Germinal center (tissue), 1 donor: ENCODE measurements around the gene F8.
A peak's percentile ranks its signal among the peaks of the same experiment; 100 is the strongest.
"Not testable (repeated sequence)": the region's sequence is repeated elsewhere in the genome, so short reads cannot be mapped to it uniquely, and the experiment has no call there.

Source experiments
- DNase-seq: peaks from one replicate; pipeline ENCODE4 v3.0.0; 2012; ENCODE audit warnings: mixed read lengths, low spot score

The F8 gene

DNA sequence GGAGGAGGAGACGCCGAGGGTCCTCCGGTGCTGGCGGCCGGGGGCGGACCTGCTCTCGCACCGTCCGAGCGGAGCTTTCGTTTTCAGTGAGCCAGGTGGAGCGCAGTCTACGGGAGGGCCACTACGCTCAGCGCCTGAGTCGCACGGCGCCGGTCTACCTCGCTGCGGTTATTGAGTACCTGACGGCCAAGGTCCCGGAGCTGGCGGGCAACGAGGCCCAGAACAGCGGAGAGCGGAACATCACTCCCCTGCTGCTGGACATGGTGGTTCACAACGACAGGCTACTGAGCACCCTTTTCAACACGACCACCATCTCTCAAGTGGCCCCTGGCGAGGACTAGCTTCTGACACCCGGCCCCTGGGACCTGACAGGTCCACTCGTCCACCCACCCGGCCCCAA is 137.5 kb downstream of the F8 start:
- not testable (repeated sequence) for DNase-seq

DNA sequence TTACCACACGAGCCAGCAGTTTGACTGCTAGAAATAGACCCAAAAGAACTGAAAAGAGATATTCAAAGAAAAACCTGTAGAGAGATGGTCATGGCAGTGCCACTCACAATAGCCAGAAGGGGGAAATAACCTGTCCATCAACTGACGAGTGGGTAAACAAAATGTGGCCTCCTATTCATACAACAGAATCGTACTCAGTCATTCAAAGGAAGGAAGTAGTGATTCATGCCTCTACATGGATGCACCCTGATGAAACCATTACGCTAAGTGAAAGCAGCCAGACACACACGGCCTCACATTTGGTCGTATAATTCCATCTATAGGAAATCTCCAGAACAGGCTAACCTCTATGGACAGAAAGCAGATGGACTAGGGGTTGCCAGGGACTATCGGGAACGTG is 138.5 kb downstream of the F8 start:
- DNase-seq: not testable (repeated sequence)

DNA sequence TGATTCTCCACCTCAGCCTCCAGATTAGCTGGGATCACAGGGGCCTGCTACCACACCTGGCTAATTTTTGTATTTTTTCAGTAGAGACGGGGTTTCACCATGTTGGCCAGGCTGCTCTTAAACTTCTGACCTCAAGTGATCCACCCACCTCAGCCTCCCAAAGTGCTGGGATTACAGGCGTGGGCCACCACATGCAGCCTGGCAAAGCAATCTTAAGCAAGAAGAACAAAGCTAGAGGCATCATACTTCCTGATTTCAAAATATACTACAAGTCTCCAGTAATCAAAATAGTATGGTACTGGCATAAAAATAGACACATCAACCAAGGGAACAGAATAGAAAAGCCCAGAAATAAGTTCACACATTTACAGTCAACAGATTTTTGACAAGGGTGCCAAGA is 149.2 kb downstream of the F8 start:
- no peak for DNase-seq

DNA sequence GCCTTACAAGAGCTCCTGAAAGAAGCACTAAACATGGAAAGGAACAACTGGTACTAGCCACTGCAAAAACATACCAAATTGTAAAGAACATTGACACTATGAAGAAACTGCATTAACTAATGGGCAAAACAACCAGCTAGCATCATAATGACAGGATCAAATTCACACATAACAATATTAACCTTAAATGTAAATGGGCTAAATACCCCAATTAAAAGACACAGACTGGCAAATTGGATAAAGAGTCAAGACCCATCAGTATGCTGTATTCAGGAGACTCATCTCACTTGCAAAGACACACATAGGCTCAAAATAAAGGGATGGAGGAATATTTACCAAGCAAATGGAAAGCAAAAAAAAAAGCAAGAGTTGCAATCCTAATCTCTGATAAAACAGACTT is 154.0 kb downstream of the F8 start:
- DNase-seq: not testable (repeated sequence)

GRCh38 chrX:154855256-154855655 is 167.3 kb downstream of the F8 start:
- no peak for DNase-seq

GRCh38 chrX:154850957-154851611 is 171.4 kb downstream of the F8 start:
- DNase-seq: no peak

- DNase-seq: peak; percentile 27
Measured at GRCh38 chrX:154840856-154841255, 181.7 kb downstream of the F8 start.

DNA sequence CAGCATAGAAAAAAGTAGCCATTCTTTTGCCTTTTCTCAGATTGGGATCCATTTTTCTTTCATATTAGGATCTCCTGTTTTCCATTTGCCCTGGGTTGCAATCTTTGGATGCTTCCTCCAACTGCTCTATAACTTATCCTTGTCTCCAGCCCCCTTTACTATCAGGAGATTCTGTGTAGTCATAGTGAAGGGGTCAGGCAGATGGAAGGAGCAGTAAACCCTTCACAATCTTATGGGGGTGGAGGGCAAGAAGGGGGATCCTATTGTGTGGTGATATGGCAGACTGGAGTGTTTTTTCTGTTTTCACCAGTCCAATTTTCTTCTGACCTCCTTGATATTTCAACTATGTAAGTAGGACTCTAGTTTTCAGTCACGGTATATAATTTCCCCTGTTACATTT is 186.4 kb downstream of the F8 start:
- DNase-seq: no peak

DNA sequence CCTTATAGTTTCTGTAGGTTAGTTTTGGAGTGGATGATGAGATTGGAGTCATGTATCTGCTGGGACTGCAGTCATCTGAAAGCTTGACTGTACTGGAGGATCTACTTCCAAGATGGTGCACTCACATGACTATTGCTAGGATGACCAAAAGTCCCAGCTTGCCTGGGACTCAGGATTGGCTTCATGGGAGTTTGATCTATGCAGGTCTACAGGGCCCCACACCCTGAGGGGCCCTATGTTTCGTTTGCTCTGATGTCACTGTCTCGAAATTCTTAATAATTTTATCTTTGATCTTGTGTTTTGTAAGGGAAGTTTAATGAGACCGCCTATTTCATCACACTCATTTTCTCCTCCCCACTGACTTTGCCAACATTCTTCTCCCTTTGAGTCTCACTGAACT is 188.0 kb downstream of the F8 start, which contains the start of gene SMIM9:
Gene SMIM9 (minus strand): TSS at position 101 of the 400 bp plus-strand sequence. CDS start 3,806 bp downstream, outside the sequence.
- DNase-seq: no peak

GRCh38 chrX:154833746-154834274 is 188.7 kb downstream of the F8 start:
- DNase-seq: no peak

DNA sequence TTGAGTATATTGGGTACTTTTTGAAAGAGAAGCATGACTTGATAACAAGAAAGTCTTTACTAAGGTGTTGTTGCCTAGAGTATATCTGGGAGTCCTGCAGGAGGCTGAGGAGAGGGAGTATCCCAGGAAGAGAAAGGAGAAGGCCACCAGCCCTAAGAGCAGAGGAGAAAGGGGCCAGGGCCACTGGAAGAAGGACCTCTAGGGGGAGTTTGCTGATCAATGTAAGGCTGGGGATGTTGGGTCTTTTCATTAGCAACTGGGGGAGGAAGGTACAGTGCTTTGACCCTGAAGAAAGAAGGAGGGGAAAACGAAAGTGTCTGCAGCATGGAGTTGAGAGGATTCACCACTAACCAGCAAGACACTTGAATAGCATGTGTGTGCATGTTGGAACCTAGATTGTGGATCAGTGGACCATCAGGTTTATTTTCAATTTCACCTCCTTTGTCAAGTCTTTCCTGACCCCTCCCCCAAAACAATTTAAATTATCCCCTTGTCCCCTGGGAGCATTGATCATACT is 192.5 kb downstream of the F8 start:
- no peak for DNase-seq

DNA sequence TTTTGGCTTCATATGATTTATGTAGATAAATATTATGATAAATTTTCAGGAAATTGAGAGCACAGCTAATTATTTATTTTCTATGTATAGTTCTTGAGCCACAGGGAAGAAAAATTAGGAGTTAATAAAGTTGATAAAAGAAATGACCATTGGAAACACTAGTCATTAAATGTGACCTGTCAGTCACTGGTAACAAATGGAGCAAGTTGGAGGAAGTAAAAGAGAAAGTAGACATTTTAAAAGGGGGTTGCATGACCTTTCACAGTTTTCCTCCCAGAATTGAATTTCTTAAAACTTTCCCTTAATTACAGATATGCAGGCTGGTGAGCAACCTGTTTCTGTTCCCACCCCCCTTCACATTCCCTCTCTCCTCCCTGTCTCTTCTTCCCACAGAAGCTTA is 193.4 kb downstream of the F8 start:
- DNase-seq: no peak

DNA sequence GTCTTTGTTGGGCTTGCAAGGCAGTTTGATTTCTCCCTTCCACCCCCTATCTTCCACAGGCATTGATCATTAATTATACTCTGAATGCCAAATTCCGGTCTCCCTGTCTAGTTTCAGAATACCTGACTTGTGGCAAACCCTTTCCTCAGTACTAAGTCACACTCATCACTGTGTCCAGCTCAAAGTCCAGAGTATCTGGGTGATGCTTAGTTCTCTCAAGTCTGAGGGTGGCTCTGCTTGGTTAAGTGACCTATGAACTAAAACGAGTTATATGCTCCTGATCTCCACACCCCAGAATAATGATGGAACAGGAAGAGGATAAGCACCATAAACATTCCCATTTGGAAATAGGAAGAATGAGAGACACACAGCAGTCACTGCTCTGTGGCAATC is 194.5 kb downstream of the F8 start:
- DNase-seq: no peak

DNA sequence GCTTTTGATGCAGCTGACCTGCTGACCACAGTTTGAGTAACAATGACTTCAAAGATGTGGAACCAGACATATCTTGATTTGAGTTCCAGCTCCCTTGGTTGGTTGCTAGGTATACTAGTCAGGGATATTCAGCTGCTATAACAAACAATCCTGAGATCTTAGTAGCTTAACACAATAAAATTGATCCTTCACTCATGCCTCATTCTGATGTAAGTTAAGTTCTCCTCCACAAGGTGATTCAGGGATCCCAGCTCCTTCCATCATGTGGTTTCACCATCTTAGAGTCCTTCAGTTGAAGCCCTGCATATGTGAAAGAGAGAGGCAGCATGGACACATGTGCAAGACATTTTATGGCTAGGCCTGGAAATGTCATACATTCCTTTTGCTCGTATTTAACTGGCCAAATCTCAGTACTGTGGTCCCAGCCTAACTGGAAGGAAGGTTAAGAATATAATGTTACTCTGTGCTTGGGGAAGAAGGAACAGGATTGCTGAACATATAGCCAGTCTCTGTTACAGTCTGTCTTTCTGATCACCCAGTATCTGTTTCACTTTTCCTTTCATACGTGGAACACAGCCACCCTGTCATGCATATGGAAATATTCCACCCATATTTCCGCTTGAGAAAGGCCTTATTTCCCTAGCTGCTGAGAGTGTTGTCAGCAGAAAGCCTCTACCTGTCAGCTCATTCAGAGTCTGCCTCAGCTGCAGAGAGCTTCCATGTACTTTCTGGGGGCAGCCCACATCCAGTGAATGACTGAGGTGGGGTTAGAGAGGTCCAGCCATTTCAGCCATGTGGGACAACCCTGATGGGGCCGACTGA is 195.1 kb downstream of the F8 start:
- peak; percentile 60 for DNase-seq

GRCh38 chrX:154825586-154825985 is 196.9 kb downstream of the F8 start:
- not testable (repeated sequence) for DNase-seq

- no peak for DNase-seq
Measured at GRCh38 chrX:154824638-154825037, 197.9 kb downstream of the F8 start.

DNA sequence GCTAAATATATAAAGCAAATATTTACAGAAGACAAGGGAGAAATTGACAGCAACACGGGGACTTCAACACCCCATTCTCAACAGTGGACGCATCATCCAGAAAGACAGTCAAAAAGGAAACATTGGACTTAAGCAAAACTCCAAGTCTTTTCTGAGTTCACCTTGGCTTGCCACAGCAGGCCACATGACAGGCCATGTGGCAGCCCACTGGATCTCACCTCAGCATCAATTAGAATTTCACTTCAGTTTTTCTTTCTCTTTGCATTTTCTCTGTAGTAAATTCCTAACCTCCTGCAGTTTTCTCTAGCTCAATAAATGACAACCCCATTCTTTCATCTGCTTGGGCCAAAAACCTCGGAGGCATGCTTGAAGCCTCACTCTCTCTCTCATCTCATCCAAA is 200.5 kb downstream of the F8 start:
- no peak for DNase-seq

- DNase-seq: no peak
Measured at GRCh38 chrX:154821523-154821922, 201.0 kb downstream of the F8 start.

- peak; percentile 12 for DNase-seq
Measured at GRCh38 chrX:154819771-154820341, 202.7 kb downstream of the F8 start.

GRCh38 chrX:154818916-154819770 is 203.4 kb downstream of the F8 start:
- no peak for DNase-seq

GRCh38 chrX:154817048-154817618 is 205.4 kb downstream of the F8 start:
- DNase-seq: not testable (repeated sequence)
